ENCODE data around the gene SPAG8. TPM values are rescaled to one million over a fixed set of nuclear protein-coding genes. Genes with fewer than 3 reads are reported as not detected.

SPAG8 gene
- total RNA-seq, result 0.32 TPM in 1 of 2 replicates, not detected in the other

GRCh38 chr9:35812025-35812602, at the start of gene SPAG8:
TSS of gene SPAG8 (minus strand) at chr9:35812262. CDS start at chr9:35812147, 115 bp downstream.

GRCh38 chr9:35829084-35829763, 17.2 kb upstream of the SPAG8 start, which contains the start of gene TMEM8B:
TSS of gene TMEM8B (plus strand) at chr9:35829228. CDS start at chr9:35829448, 220 bp downstream.

GRCh38 chr9:35828716-35829083, 16.6 kb upstream of the SPAG8 start, which contains the start of gene FAM221B:
TSS of gene FAM221B (minus strand) at chr9:35828732. CDS start at chr9:35826161, 2,571 bp downstream.

GRCh38 chr9:35814841-35815543, 2.9 kb upstream of the SPAG8 start, which contains the start of gene HINT2:
TSS of gene HINT2 (minus strand) at chr9:35815042. CDS start at chr9:35814979, 63 bp downstream.

GRCh38 chr9:35791297-35791921, 20.7 kb downstream of the SPAG8 start, which contains the start of gene NPR2:
TSS of gene NPR2 (plus strand) at chr9:35791591. CDS start at chr9:35792409, 818 bp downstream.

Other genes starting within 250 kb of the SPAG8 start
- gene TESK1, start 207.0 kb downstream of the SPAG8 start, total RNA-seq, result 4.5 and 8.5 TPM in 2 replicates
- gene CD72, start 193.8 kb downstream of the SPAG8 start, total RNA-seq, result 0.13 TPM in 1 of 2 replicates, not detected in the other
- gene SIT1, start 161.3 kb downstream of the SPAG8 start, total RNA-seq, result not detected in 2 replicates
- gene RMRP, start 154.2 kb downstream of the SPAG8 start, total RNA-seq, result 15,158 and 208,384 TPM in 2 replicates
- gene CCDC107, start 154.0 kb downstream of the SPAG8 start, total RNA-seq, result 10.3 and 13.6 TPM in 2 replicates
- 0.65 and 1.5 TPM in 2 replicates for gene ARHGEF39, start 147.1 kb downstream of the SPAG8 start, total RNA-seq
- not detected in 2 replicates for gene CA9, start 138.3 kb downstream of the SPAG8 start, total RNA-seq
- gene TPM2, start 122.3 kb downstream of the SPAG8 start, total RNA-seq, result 17.1 and 24.1 TPM in 2 replicates
- gene TLN1, start 80.1 kb downstream of the SPAG8 start, total RNA-seq, result 184 and 408 TPM in 2 replicates
- gene CREB3, start 79.6 kb downstream of the SPAG8 start, total RNA-seq, result 39.2 and 57.3 TPM in 2 replicates
- 50.3 and 121 TPM in 2 replicates for gene GBA2, start 63.0 kb downstream of the SPAG8 start, total RNA-seq
- 8.6 and 12.1 TPM in 2 replicates for gene RGP1, start 63.0 kb downstream of the SPAG8 start, total RNA-seq
- 6.2 and 90.9 TPM in 2 replicates for gene MSMP, start 58.0 kb downstream of the SPAG8 start, total RNA-seq
- 3.2 and 4.1 TPM in 2 replicates for gene NPR2, start 20.7 kb downstream of the SPAG8 start, total RNA-seq
- gene HINT2, start 2.8 kb upstream of the SPAG8 start, total RNA-seq, result 7.1 and 25.1 TPM in 2 replicates
- gene FAM221B, start 16.5 kb upstream of the SPAG8 start, total RNA-seq, result not detected in 2 replicates
- gene TMEM8B, start 17.0 kb upstream of the SPAG8 start, total RNA-seq, result 0.16 and 0.57 TPM in 2 replicates
- gene OR13J1, start 58.1 kb upstream of the SPAG8 start, total RNA-seq, result not detected in 2 replicates
- 0.32 and 3.5 TPM in 2 replicates for gene HRCT1, start 93.9 kb upstream of the SPAG8 start, total RNA-seq
- gene SPAAR, start 97.2 kb upstream of the SPAG8 start, total RNA-seq, result 3.4 and 5.8 TPM in 2 replicates
- 0.06 TPM in 1 of 2 replicates, not detected in the other for gene OR2S2, start 145.9 kb upstream of the SPAG8 start, total RNA-seq
- gene RECK, start 224.7 kb upstream of the SPAG8 start, total RNA-seq, result 5.5 and 40.2 TPM in 2 replicates

All from bladder microvascular endothelial cell (primary cell).